CD4-positive, alpha-beta T cell treated with Interleukin-10 for 1 hour (primary cell): ENCODE measurements around the gene SUCLG2.

ENCODE experiments used
- DNase-seq: peaks from one replicate; pipeline ENCODE4 v3.0.0-alpha.2; 2020

Gene SUCLG2

GRCh38 chr3:67377299-67377698 lies 277.1 kb downstream of the SUCLG2 start:
- DNase-seq: no peak

- no peak for DNase-seq
Measured at GRCh38 chr3:67376416-67376815, 278.0 kb downstream of the SUCLG2 start.

GRCh38 chr3:67375976-67376375 lies 278.4 kb downstream of the SUCLG2 start:
- no peak for DNase-seq

- DNase-seq: no peak
Measured at GRCh38 chr3:67362686-67363085, 291.7 kb downstream of the SUCLG2 start.

GRCh38 chr3:67361770-67362169 lies 292.6 kb downstream of the SUCLG2 start:
- DNase-seq: no peak

GRCh38 chr3:67361323-67361722 lies 293.1 kb downstream of the SUCLG2 start:
- no peak for DNase-seq

GRCh38 chr3:67357610-67358458 lies 296.6 kb downstream of the SUCLG2 start:
- DNase-seq: no peak

GRCh38 chr3:67349551-67350174 lies 304.7 kb downstream of the SUCLG2 start:
- no peak for DNase-seq

GRCh38 chr3:67346081-67346480 lies 308.3 kb downstream of the SUCLG2 start:
- no peak for DNase-seq

GRCh38 chr3:67335813-67336212 lies 318.6 kb downstream of the SUCLG2 start:
- DNase-seq: no peak

GRCh38 chr3:67334588-67334987 lies 319.8 kb downstream of the SUCLG2 start:
- no peak for DNase-seq

- no peak for DNase-seq
Measured at GRCh38 chr3:67329358-67329757, 325.1 kb downstream of the SUCLG2 start.

- no peak for DNase-seq
Measured at GRCh38 chr3:67327582-67327981, 326.8 kb downstream of the SUCLG2 start.

- no peak for DNase-seq
Measured at GRCh38 chr3:67325231-67325630, 329.2 kb downstream of the SUCLG2 start.
